Putamen (tissue), 1 donor: ENCODE data around the gene NIT1.
A peak's percentile ranks its signal among the peaks of the same experiment; 100 is the strongest.

Source experiments
- DNase-seq: peaks from one replicate; pipeline ENCODE4 v3.0.0-alpha.2; 2016; ENCODE audit warnings: low spot score

NIT1 gene

GRCh38 chr1:161083748-161084596 lies 33.9 kb upstream of the NIT1 start:
- no peak for DNase-seq

- DNase-seq, result no peak
Measured at GRCh38 chr1:161084597-161084988, 33.3 kb upstream of the NIT1 start.

DNA sequence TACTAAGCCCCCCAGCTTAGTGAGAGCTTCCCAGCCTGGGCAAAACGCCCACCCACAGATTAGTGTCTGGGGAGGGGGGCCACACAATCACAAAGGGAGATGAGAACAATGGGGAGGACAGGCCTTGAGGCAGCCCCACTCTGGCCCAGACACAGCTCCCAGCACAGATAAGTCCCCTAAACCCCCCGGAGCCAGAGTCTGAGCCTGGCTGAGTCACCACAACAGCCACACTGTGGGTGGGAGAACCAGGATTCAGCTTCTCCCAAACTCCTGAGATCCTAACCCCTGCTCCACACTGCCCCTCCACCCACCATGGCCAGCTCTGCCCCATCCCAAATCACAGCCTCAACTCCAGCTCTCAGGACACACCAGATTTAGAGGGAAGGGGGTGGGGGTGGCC lies 32.7 kb upstream of the NIT1 start:
- DNase-seq, result no peak

- no peak for DNase-seq
Measured at GRCh38 chr1:161086457-161086856, 31.4 kb upstream of the NIT1 start.

- DNase-seq, result no peak
Measured at GRCh38 chr1:161088587-161089110, 29.3 kb upstream of the NIT1 start.

DNA sequence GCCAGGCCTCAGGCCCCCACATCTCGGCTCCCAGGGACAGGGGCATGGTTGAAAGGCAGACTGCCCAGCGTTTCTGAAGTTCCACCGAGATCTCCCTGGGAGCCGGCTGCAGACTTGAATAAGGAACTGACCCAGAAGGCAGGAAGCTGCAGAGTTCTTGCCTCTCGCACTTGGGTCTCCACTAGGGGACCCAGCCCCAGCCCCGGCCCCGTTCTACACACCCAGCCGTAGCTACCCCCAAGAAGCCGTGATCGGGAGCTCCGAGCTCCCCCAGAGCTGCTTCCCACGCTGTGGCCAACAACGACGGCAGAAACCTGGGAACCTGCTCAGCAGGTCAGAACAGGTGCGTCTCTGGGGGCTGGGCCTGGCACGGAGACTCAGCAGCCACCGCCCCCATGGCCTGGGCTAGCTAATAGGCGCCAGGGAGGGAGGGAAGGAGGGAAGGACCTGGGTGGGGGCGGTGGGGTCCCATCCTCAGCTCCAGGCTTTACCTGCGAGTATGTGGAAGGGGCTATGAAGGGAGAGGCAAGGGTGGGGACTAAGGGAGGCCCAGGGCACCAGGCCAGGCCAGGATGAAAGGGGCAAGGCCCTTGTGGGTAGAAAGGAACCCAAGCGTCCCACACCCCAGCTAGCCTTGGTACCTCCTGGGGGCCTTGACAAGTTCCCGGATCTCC lies 28.5 kb upstream of the NIT1 start, which contains the start of gene NECTIN4:
Gene NECTIN4 (minus strand): TSS at position 308 of the 674 bp plus-strand sequence. CDS start 262 bp downstream, at position 46.
- no peak for DNase-seq

- DNase-seq, result no peak
Measured at GRCh38 chr1:161089938-161090337, 28.0 kb upstream of the NIT1 start.

DNA sequence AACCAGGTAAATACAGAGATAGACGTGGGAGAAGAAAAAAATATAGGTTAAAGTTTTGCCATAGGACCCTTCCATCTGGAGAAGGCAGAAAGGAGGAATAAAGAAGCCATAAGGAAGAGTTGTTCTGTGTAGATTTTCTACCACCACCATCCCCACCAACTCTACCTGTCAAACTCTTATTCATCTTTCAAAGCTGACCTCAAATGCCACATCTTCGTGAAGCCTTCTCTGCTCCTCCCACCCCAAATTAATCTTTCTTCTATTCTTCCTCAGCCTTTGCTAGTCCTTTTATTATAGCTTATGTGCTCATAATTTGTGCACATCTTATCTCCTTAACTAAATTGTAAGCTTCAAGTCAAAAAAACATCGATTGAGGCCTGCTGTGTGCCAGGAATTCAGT lies 27.3 kb upstream of the NIT1 start:
- no peak for DNase-seq

DNA sequence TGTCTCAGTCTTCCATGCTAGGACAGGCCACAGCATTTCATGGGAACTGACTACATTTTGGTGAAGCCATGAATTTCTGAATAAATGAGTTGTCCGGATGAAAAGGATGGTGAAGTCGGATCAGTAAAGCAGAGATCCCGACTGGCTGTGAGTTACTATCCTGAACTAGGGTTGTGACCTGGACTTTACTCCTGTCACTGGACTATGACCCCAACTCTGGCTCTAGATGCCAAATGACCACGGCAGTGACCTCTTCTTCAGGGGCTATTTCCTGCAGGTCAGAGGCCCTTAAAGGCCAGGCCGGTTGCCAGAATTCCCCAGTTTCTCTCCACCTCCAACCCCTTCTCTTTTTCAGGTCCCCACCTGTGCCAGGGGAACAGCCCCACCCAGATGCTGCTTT lies 26.8 kb upstream of the NIT1 start:
- no peak for DNase-seq

DNA sequence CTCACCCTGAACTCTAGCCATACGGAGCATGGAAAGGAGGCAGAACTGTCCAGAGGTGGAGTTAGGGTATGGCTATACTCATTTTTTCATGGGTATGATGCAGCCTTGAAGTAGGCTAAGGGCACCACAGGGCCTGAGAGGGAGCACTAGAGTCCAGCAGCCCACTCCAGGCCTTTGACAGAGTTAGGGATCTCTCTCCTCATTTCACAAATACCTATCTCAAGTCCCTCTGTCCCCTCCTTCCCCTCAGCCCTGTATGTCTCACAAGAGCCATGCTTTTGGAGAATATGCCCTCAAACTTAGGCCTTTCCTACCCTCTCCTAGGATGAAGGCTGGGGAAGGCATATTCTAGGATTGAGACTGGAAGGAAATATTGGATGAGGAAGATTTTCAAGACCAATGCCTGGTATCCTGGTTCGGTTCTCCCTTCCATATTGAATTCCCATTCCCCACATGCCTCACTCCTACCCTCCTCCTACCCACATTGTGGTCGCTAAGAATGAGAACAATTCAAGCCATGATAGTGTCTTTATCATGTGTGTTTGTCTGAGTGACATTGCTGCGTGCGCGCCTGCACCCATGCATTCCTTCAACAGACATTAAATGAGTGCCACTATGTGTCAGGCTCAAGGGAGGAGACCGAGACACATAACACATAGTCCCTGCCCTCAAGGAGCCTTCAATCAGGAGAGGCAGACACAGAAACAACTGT lies 26.0 kb upstream of the NIT1 start:
- DNase-seq, result no peak

GRCh38 chr1:161092621-161093028 lies 25.3 kb upstream of the NIT1 start:
- DNase-seq, result no peak

DNA sequence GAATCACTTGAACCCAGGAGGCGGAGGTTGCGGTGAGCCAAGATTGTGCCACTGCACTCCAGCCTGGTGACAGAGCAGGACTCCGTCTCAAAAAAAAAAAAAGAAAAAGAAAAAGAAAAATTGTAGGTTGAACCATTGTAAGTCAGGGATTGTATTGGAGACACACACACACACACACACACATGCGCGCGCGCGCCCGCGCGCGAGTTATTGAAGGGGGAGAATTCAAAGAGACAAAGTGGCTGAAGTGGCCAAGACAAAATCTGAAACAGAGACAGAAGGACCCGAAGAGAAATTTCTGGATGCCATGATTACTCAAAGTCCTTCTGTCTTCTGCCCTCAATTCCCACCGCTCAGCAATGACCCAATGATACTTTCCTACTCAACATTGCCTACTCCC lies 23.4 kb upstream of the NIT1 start:
- no peak for DNase-seq

DNA sequence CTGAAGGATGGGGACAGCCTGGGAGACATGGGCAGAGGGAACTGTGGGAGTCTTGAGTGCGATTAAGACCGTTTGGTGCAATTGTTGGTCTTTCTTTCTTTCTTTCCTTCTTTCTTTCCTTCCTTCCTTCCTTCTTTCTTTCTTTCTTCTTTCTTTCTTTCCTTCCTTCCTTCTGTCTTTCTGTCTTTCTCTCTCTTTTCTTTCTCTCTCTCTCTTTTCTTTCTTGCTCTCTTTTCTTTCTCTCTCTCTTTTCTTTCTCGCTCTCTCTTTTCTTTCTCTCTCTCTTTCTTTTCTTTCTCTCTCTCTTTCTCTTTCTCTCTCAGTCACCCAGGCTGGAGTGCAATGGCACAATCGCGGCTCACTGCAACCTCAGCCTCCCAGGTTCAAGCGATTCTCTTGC lies 22.7 kb upstream of the NIT1 start:
- DNase-seq, result no peak

DNA sequence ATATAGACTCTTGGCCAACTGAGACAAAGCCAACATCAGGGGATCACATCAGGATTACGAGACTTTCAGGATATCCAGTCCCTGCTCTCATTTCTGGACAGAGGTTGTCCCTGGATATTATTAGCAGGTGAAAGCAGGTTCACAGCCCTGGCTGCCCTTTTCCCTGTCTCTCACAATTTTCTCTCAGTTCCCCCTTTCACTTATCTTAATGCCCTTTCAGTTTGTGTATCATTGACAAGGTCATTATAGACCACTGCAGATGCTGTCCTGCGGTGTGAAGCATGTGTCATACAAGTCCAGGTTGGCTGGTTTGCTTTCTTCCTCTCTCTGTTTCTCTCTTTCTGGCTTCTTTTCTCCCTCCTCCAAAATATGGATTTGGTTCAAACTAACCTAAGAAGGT lies 21.9 kb upstream of the NIT1 start:
- no peak for DNase-seq

- no peak for DNase-seq
Measured at GRCh38 chr1:161096530-161096929, 21.4 kb upstream of the NIT1 start.

DNA sequence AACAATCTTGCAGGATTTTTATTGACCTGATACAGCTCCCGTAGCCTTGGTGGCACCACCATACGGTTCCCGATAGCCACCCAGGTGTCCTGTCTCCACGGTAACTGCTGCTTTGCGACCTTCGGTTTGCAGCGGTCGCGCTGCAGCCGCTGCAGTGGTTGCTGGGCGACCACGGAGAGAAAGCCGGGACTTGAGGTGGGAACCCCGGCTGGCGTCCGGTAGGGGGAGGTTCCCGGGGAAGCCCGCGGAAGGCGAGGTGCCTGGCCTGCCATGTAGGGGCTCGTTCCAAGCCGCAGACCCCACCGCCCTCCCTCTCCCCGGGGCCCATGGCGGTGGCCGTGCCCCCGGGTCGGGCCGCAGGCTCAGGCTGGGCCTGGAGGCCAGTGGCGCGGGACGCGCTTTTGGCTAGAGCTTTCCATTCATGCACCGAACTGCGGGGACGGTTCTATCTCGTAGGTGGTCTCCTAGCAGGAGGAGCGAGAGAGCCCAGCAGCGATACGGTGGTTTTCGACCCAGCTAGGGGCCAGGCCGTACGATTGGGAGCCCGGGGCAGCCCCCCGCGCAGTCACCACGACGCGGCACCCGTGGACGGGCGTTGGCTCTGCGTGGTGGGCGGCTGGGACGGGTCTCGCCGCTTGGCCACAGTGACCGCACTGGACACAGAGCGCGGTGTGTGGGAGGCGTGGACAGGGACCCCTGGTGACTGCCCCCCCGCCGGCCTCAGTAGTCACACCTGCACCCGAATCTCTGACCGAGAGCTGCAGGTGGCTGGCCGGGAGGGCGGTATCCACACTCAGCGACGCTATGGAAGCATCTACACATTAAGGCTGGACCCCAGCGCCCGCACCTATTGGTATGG lies 19.5 kb upstream of the NIT1 start, which contains the start of gene KLHDC9:
Gene KLHDC9 (plus strand): TSS at position 152 of the 859 bp plus-strand sequence. CDS start 175 bp downstream, at position 327.
- peak; percentile 74 for DNase-seq

DNA sequence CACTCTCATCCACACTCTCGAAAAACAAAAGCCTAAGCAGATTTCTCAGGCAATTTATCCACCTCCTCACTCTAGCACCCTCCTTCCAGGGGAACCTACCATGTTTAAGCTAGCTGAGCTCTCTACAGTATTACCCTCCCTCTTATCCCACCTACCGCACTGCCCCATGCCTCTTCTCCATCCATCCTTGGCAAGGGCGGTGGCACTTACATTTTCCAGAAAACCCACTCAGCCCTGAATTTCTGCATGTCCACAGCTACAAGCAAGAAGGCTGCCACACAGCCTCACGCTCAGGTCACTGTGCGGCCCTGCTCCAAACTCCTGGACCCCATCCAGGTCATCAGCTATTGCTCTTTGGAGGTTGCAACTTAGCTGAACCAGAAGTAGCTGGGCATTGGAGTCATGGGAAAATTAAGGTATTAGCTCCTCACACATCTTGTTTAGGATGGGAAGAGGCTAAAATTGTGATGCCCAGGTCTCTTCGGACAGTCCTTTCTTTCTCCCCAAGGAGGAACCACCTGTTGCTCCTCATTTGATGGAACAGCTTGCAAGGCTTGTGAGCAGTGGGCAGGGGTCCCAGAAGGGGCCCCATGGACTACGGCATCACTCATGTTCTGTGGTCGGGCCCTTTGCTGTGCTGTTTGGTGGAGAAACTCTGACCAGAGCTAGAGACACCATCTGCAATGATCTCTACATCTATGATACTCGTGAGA lies 18.7 kb upstream of the NIT1 start:
- no peak for DNase-seq

- DNase-seq, result no peak
Measured at GRCh38 chr1:161100556-161100955, 17.3 kb upstream of the NIT1 start.

GRCh38 chr1:161106431-161106830 lies 11.5 kb upstream of the NIT1 start:
- DNase-seq, result no peak

DNA sequence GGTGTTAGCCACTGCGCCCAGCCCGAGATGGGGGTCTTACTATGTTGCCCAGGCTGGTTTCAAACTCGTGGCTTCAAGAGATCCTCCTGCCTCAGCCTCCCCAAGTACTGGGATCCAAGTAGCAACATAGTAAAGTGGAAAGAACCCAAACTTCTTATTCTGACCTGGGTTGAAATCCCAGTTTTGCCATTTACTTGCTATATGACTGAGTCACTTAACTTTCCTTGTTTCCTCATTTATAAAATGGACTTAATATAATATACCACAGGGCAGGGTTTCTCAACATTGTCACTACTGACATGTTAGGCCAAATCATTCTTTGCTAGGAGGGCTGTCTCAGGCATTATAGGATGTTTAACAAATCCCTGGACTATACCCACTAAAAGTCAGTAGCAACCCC lies 6.8 kb upstream of the NIT1 start:
- DNase-seq, result no peak

- no peak for DNase-seq
Measured at GRCh38 chr1:161111527-161111926, 6.4 kb upstream of the NIT1 start.
